HUES64 (cell line): ENCODE data around the gene DHDDS.
"Not testable (repeated sequence)": the region's sequence is repeated elsewhere in the genome, so short reads cannot be mapped to it uniquely, and the experiment has no call there.

Source experiments
- H3K27ac ChIP-seq: 2 replicates; pipeline ENCODE4 v1.7.0; 2013; ENCODE audit warnings: low read depth, low read length, inconsistent platforms
- H3K27me3 ChIP-seq: 2 replicates; pipeline ENCODE4 v1.6.1; 2013; ENCODE audit warnings: mild to moderate bottlenecking, low read length; ENCODE audit not compliant: insufficient read depth
- H3K36me3 ChIP-seq: 2 replicates; pipeline ENCODE4 v1.6.1; 2013; ENCODE audit warnings: mild to moderate bottlenecking, low read length; ENCODE audit not compliant: insufficient read depth
- H3K4me1 ChIP-seq: 2 replicates; pipeline ENCODE4 v1.6.1; 2013; ENCODE audit warnings: mild to moderate bottlenecking, low read length, moderate library complexity; ENCODE audit not compliant: insufficient read depth
- H3K4me3 ChIP-seq: 2 replicates; pipeline ENCODE4 v1.5.1; 2013; ENCODE audit warnings: mild to moderate bottlenecking, low read length, moderate library complexity
- H3K9ac ChIP-seq: 2 replicates; pipeline ENCODE4 v1.6.1; 2013; ENCODE audit warnings: mild to moderate bottlenecking, low read depth, low read length
- H3K9me3 ChIP-seq: 2 replicates; pipeline ENCODE4 v1.6.1; 2013; ENCODE audit warnings: low read depth, low read length; ENCODE audit not compliant: insufficient read depth
- WGBS: fragments of 150-250, 120-280 bp; methylation state at CpG from one replicate; pipeline ENCODE4 v1.1.7; 2013; ENCODE audit warnings: missing lambda C conversion rate; 5-methylcytosine and 5-hydroxymethylcytosine counted together

The DHDDS gene

GRCh38 chr1:26510711-26511110, 78.6 kb downstream of the DHDDS start:
- H3K36me3 ChIP-seq, H3K4me3 ChIP-seq, H3K4me1 ChIP-seq, H3K27ac ChIP-seq, H3K9ac ChIP-seq, H3K27me3 ChIP-seq, H3K9me3 ChIP-seq: not testable (repeated sequence)
- WGBS: 90% methylated on average over 1 of the region's 2 CpGs

- H3K27me3 ChIP-seq, H3K4me3 ChIP-seq, H3K36me3 ChIP-seq, H3K4me1 ChIP-seq, H3K9ac ChIP-seq, H3K9me3 ChIP-seq, H3K27ac ChIP-seq: not testable (repeated sequence)
- WGBS: 93% methylated on average over 4 of the region's 4 CpGs
Observed at GRCh38 chr1:26515836-26516235, 83.7 kb downstream of the DHDDS start.

GRCh38 chr1:26516987-26517765, 85.1 kb downstream of the DHDDS start:
- 96% methylated on average over 4 of the region's 4 CpGs for WGBS
- Histone ChIP-seq H3K27me3 (no peaks in the 10 kb centered on the region), H3K4me1 (no peaks in the 10 kb centered on the region), H3K9ac (no peak overlapping the region), H3K9me3 (no peaks in the 10 kb centered on the region), H3K36me3 (no peaks in the 10 kb centered on the region), H3K27ac (no peak overlapping the region), H3K4me3 (no peak overlapping the region)

- Histone ChIP-seq H3K27me3 (no peaks in the 10 kb centered on the region), H3K9me3 (no peaks in the 10 kb centered on the region), H3K36me3 (no peaks in the 10 kb centered on the region), H3K4me3 (no peak overlapping the region), H3K4me1 (no peaks in the 10 kb centered on the region), H3K27ac (no peak overlapping the region), H3K9ac (no peak overlapping the region)
- WGBS: 85% methylated on average over 1 of the region's 1 CpG
Observed at GRCh38 chr1:26517766-26518049, 85.6 kb downstream of the DHDDS start.

- Histone ChIP-seq H3K4me3 (no peak overlapping the region), H3K9ac (no peak overlapping the region), H3K9me3 (no peaks in the 10 kb centered on the region), H3K27ac (no peak overlapping the region), H3K27me3 (no peaks in the 10 kb centered on the region), H3K4me1 (no peaks in the 10 kb centered on the region), H3K36me3 (no peaks in the 10 kb centered on the region)
- 91% methylated on average over 6 of the region's 6 CpGs for WGBS
Observed at GRCh38 chr1:26518355-26518754, 86.2 kb downstream of the DHDDS start.

GRCh38 chr1:26520339-26520738, 88.2 kb downstream of the DHDDS start:
- WGBS: 95% methylated on average over 5 of the region's 5 CpGs
- no peaks in the 10 kb centered on the region for H3K27me3 ChIP-seq
- H3K36me3 ChIP-seq: no peaks in the 10 kb centered on the region
- no peak overlapping the region for H3K27ac ChIP-seq
- H3K9ac ChIP-seq: no peak overlapping the region
- no peaks in the 10 kb centered on the region for H3K4me1 ChIP-seq
- H3K9me3 ChIP-seq: no peaks in the 10 kb centered on the region
- H3K4me3 ChIP-seq: no peak overlapping the region
